Measurements from ENCODE around the gene ZNF318.

- TF ChIP-seq, protein P1, sequence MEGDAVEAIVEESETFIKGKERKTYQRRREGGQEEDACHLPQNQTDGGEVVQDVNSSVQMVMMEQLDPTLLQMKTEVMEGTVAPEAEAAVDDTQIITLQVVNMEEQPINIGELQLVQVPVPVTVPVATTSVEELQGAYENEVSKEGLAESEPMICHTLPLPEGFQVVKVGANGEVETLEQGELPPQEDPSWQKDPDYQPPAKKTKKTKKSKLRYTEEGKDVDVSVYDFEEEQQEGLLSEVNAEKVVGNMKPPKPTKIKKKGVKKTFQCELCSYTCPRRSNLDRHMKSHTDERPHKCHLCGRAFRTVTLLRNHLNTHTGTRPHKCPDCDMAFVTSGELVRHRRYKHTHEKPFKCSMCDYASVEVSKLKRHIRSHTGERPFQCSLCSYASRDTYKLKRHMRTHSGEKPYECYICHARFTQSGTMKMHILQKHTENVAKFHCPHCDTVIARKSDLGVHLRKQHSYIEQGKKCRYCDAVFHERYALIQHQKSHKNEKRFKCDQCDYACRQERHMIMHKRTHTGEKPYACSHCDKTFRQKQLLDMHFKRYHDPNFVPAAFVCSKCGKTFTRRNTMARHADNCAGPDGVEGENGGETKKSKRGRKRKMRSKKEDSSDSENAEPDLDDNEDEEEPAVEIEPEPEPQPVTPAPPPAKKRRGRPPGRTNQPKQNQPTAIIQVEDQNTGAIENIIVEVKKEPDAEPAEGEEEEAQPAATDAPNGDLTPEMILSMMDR (IDR thresholded peaks at IDR 0.05) = no peak
- TF ChIP-seq POLR2A (IDR thresholded peaks at IDR 0.05) = no peak
- TF ChIP-seq POLR2AphosphoS5 (IDR thresholded peaks at IDR 0.05) = no peak
- TF ChIP-seq EP300 (IDR thresholded peaks at IDR 0.05) = no peak
Measured at GRCh38 chr6:43347021-43347420, 22.4 kb downstream of the ZNF318 start.
